GM12878 (cell line): ENCODE measurements around the gene SBF2. TPM values are rescaled to one million over a fixed set of nuclear protein-coding genes. Genes with fewer than 3 reads are reported as not detected.

ENCODE experiments used
- ATAC-seq: fragments of 200-7000 bp; cut with Tn5 transposase; 3 replicates; pipeline ENCODE4 v1.9.1; 2020; ENCODE audit warnings: mild to moderate bottlenecking, moderate library complexity
- BruUV-seq: library from RNA; stranded (reverse); fragments of 400-500 nt; replicated peaks from 2 replicates; lab custom pipeline; 2021; lab: Mats Ljungman, UMichigan
- CTCF ChIA-PET: fragments of 300-600 bp; sonication (Branson Sonifier 250); formaldehyde crosslinking; extraction: SDS; loops from one replicate; lab custom pipeline; 2021; ENCODE audit warnings: inconsistent platforms; lab: Yijun Ruan, JAX
- POLR2A ChIA-PET: fragments of 350-600 bp; formaldehyde crosslinking; extraction: SDS; loops from one replicate; lab custom pipeline; 2021; ENCODE audit warnings: inconsistent platforms; lab: Charles Lee
- RAD21 ChIA-PET: fragments of 300-600 bp; sonication (Branson Sonifier 250); formaldehyde crosslinking; loops from one replicate; lab custom pipeline; 2023; ENCODE audit warnings: antibody characterized with exemption; ENCODE audit not compliant: unreplicated experiment; lab: Charles Lee
- SMC1A ChIA-PET: fragments of 300-600 bp; sonication (Branson Sonifier 250); formaldehyde crosslinking; loops from one replicate; lab custom pipeline; 2023; ENCODE audit not compliant: unreplicated experiment, uncharacterized antibody; lab: Charles Lee
- DNase-seq: peaks from one replicate; pipeline ENCODE4 v3.0.0-alpha.2; 2011; ENCODE audit warnings: low read depth, low spot score
- FAIRE-seq: peaks from 3 replicates; lab custom pipeline; 2011; peaks lifted over from hg19 to GRCh38; lab: Jason Lieb, UNC
- H2AFZ ChIP-seq: 2 replicates; pipeline ENCODE4 v1.6.0; 2011; ENCODE audit warnings: low read depth, low read length, control low read depth; ENCODE audit not compliant: control insufficient read depth
- H3K27ac ChIP-seq: 2 replicates; pipeline ENCODE4 v1.5.1; 2011; ENCODE audit warnings: control low read depth; ENCODE audit not compliant: control insufficient read depth, insufficient read depth
- H3K27me3 ChIP-seq, 2 experiments: replicated peaks in 1 of 2; 2 replicates each; pipeline versions ENCODE4 v1.6.0 to v1.6.1; 2011; ENCODE audit warnings: low read length in 1 of 2; ENCODE audit not compliant: control insufficient read depth in 2 of 2, insufficient read depth in 2 of 2
- H3K36me3 ChIP-seq, 2 experiments: 2 replicates each; pipeline ENCODE4 v1.5.1; 2011; ENCODE audit warnings: low read length in 1 of 2; ENCODE audit not compliant: control insufficient read depth in 2 of 2, insufficient read depth in 2 of 2
- H3K4me1 ChIP-seq: 2 replicates; pipeline ENCODE4 v1.6.1; 2011; ENCODE audit warnings: mild to moderate bottlenecking, low read length, moderate library complexity, mixed read lengths; ENCODE audit not compliant: control insufficient read depth, insufficient read depth
- H3K4me2 ChIP-seq: 2 replicates; pipeline ENCODE4 v1.6.0; 2011; ENCODE audit warnings: control low read depth; ENCODE audit not compliant: control insufficient read depth, insufficient read depth
- H3K4me3 ChIP-seq: fragments of 200-600 bp; sonication (generic); 2 replicates; pipeline ENCODE4 v1.5.1; 2016
- H3K79me2 ChIP-seq: 2 replicates; pipeline ENCODE4 v1.6.0; 2011; ENCODE audit warnings: low read length; ENCODE audit not compliant: control insufficient read depth, insufficient read depth
- H3K9ac ChIP-seq: 2 replicates; pipeline ENCODE4 v1.8.0; 2011; ENCODE audit warnings: low read length, control low read depth, mixed read lengths; ENCODE audit not compliant: control insufficient read depth, insufficient read depth
- H3K9me3 ChIP-seq: replicated peaks from 3 replicates; pipeline ENCODE4 v1.5.1; 2011; ENCODE audit warnings: mild to moderate bottlenecking, low read length; ENCODE audit not compliant: control insufficient read depth, insufficient read depth
- H4K20me1 ChIP-seq: 2 replicates; pipeline ENCODE4 v1.6.0; 2011; ENCODE audit not compliant: control insufficient read depth, insufficient read depth
- BACH1 ChIP-seq: fragments of 450-650 bp; IDR thresholded peaks from 2 replicates; pipeline ENCODE4 v1.6.1; 2017; ENCODE audit warnings: mild to moderate bottlenecking, borderline replicate concordance
- EP300 ChIP-seq, 2 experiments: fragments of 150-350 bp in 1 of 2; IDR thresholded peaks; 2 replicates each; pipeline ENCODE4 v1.6.1; 2011 to 2012; ENCODE audit warnings: low read depth in 2 of 2, low read length in 2 of 2, borderline replicate concordance in 1 of 2, improper control_type of control experiment in 1 of 2, inconsistent platforms in 1 of 2; ENCODE audit not compliant: control insufficient read depth in 1 of 2
- ESRRA ChIP-seq: IDR thresholded peaks from 2 replicates; pipeline ENCODE4 v1.6.1; 2012; ENCODE audit warnings: mild to moderate bottlenecking, low read length, improper control_type of control experiment
- KDM1A ChIP-seq: fragments of 200-600 bp; sonication (generic); IDR thresholded peaks from 2 replicates; pipeline ENCODE4 v1.6.1; 2016; ENCODE audit warnings: borderline replicate concordance
- MEF2A ChIP-seq: IDR thresholded peaks from 2 replicates; pipeline ENCODE4 v1.6.1; 2011; ENCODE audit warnings: low read depth, mild to moderate bottlenecking, low read length, moderate library complexity; ENCODE audit not compliant: insufficient read depth
- NBN ChIP-seq: fragments of 450-650 bp; IDR thresholded peaks from 2 replicates; pipeline ENCODE4 v1.6.1; 2016
- POLR2AphosphoS5 ChIP-seq: IDR thresholded peaks from 2 replicates; pipeline ENCODE4 v1.6.1; 2011; ENCODE audit warnings: mild to moderate bottlenecking, low read length, inconsistent platforms
- YBX1 ChIP-seq: fragments of 450-650 bp; IDR thresholded peaks from 2 replicates; pipeline ENCODE4 v1.6.1; 2016; ENCODE audit warnings: antibody characterized with exemption
- ZNF24 ChIP-seq: fragments of 450-650 bp; IDR thresholded peaks from 2 replicates; pipeline ENCODE4 v1.6.1; 2017; ENCODE audit warnings: antibody characterized with exemption, mild to moderate bottlenecking
- WGBS: methylation state at CpG from one replicate; pipeline ENCODE4 v1.1.6; 2016; ENCODE audit warnings: low lambda C conversion rate; ENCODE audit not compliant: insufficient replicate concordance, insufficient coverage; ENCODE audit errors: missing lambda C conversion rate; 5-methylcytosine and 5-hydroxymethylcytosine counted together
- in situ Hi-C: fragments of 300-500 bp; cut with MboI; formaldehyde crosslinking; loops from 9 replicates; pipeline ENCODE4 v1.14.3; 2018; ENCODE audit warnings: mixed read lengths
- intact Hi-C: fragments of 100-400 bp; cut with micrococcal nuclease; formaldehyde crosslinking; loops from one replicate; pipeline ENCODE4 v1.14.2; 2022; ENCODE audit not compliant: unreplicated experiment
- polyA plus RNA-seq, 11 experiments: library from polyadenylated mRNA; depleted of rRNA in 4 of 11; unstranded in 6 of 11; stranded (reverse) in 5 of 11; fragments of >200 nt; fragmentation: Nextera tagmentation in 4 of 11; fragmentation: Illumina TruSeq in 1 of 11; extraction: Ambion mirVana in 4 of 11; extraction: Trizol in 1 of 11; gene quantifications; 1 replicate in 1 of 11; 2 replicates in 10 of 11; pipeline versions ENCODE4 v1.2.1 to v1.2.3, GENCODE V29; 2011 to 2016; ENCODE audit warnings: inconsistent platforms in 2 of 11, missing spikeins in 2 of 11, low read depth in 1 of 11
- total RNA-seq, 4 experiments: library from RNA; depleted of rRNA in 3 of 4; stranded (reverse); fragments of >200 nt in 3 of 4; fragmentation: Illumina TruSeq in 1 of 4; extraction: Trizol in 1 of 4; gene quantifications; 2 replicates each; pipeline versions ENCODE4 v1.2.1 to v1.2.3, GENCODE V29; 2013 to 2021
- TF ChIP-seq, protein P1 (sequence below): fragments of 450-650 bp; IDR thresholded peaks from 2 replicates; pipeline ENCODE4 v1.6.1; 2017; ENCODE audit warnings: mild to moderate bottlenecking, moderate library complexity
- TF ChIP-seq, protein P2 (sequence below): fragments of 450-650 bp; formaldehyde crosslinking; IDR thresholded peaks from 2 replicates; pipeline ENCODE4 v1.4.0; 2020; ENCODE audit warnings: mild to moderate bottlenecking, moderate library complexity
- TF ChIP-seq, protein P3 (sequence below): IDR thresholded peaks from 2 replicates; pipeline ENCODE4 v1.6.1; 2011; ENCODE audit warnings: low read depth, mild to moderate bottlenecking, low read length, moderate library complexity, borderline replicate concordance; ENCODE audit errors: extremely low read depth
- TF ChIP-seq, protein P4 (sequence below): fragments of 450-650 bp; formaldehyde crosslinking; IDR thresholded peaks from 2 replicates; pipeline ENCODE4 v1.5.0; 2022; ENCODE audit warnings: mild to moderate bottlenecking, missing genetic modification characterization

Gene SBF2
- total and polyA plus RNA-seq, 10 of the 15 experiments (the other 5 are each of a cell fraction or from before 2014, with no cell fraction given) = 0.24 to 2.3 (median 1.1) TPM

DNA sequence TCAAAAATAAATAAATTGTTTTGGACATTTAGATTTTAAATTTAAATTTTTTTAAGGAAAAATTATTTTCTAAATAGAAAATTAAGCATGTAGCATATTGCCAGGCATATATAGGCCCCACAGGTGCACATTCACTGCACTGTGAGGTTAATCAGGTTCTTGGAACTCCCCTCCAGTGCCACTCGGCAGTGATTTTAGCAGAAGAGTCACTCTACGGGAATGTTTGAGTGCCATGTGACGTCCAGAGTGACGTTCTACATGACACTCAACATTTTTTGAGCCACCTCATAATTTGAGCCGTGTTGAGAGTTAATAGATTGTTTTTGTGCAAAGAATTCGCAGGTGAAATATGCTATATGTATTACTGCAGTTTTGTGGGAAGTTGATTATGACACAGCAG, 552.8 kb downstream of the SBF2 start:
- POLR2A ChIA-PET = no interaction called here
- Histone ChIP-seq H4K20me1 (no peaks in the 10 kb centered on the region), H3K79me2 (no peaks in the 10 kb centered on the region; the same call in 1 of the 2 replicates), H3K4me1 (peaks cover 48% of the 10 kb centered on the region), H3K27me3 (no peaks in the 10 kb centered on the region), H3K27ac (no peak overlapping the region), H3K36me3 (peaks cover 5 to 17% of the 10 kb centered on the region in 2 experiments), H3K9ac (no peak overlapping the region), H3K4me2 (no peak overlapping the region), H2AFZ (no peak overlapping the region), H3K4me3 (no peak overlapping the region), H3K9me3 (peaks cover 3% of the 10 kb centered on the region; the same call in 2 of the 3 replicates)
- in situ Hi-C loops (no loop called here), intact Hi-C loops (no loop called here)
- no TSS peak for BruUV-seq
- DNase-seq = no peak
- RAD21 ChIA-PET = no interaction called here
- SMC1A ChIA-PET = no interaction called here
- FAIRE-seq = no peak
- CTCF ChIA-PET = interaction anchor here (1.0 to 1.4 kb wide), 2 partner anchors 18 to 140 kb away, joined by 3 read pairs; no protein-coding TSS in a partner anchor
- no peak for ATAC-seq
- whole genome bisulfite sequencing = 25% methylated on average over 6 of the region's 6 CpGs
- TF ChIP-seq POLR2AphosphoS5 = no peak
- TF ChIP-seq, protein P1, sequence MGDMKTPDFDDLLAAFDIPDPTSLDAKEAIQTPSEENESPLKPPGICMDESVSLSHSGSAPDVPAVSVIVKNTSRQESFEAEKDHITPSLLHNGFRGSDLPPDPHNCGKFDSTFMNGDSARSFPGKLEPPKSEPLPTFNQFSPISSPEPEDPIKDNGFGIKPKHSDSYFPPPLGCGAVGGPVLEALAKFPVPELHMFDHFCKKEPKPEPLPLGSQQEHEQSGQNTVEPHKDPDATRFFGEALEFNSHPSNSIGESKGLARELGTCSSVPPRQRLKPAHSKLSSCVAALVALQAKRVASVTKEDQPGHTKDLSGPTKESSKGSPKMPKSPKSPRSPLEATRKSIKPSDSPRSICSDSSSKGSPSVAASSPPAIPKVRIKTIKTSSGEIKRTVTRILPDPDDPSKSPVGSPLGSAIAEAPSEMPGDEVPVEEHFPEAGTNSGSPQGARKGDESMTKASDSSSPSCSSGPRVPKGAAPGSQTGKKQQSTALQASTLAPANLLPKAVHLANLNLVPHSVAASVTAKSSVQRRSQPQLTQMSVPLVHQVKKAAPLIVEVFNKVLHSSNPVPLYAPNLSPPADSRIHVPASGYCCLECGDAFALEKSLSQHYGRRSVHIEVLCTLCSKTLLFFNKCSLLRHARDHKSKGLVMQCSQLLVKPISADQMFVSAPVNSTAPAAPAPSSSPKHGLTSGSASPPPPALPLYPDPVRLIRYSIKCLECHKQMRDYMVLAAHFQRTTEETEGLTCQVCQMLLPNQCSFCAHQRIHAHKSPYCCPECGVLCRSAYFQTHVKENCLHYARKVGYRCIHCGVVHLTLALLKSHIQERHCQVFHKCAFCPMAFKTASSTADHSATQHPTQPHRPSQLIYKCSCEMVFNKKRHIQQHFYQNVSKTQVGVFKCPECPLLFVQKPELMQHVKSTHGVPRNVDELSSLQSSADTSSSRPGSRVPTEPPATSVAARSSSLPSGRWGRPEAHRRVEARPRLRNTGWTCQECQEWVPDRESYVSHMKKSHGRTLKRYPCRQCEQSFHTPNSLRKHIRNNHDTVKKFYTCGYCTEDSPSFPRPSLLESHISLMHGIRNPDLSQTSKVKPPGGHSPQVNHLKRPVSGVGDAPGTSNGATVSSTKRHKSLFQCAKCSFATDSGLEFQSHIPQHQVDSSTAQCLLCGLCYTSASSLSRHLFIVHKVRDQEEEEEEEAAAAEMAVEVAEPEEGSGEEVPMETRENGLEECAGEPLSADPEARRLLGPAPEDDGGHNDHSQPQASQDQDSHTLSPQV = no peak
- TF ChIP-seq, protein P2, sequence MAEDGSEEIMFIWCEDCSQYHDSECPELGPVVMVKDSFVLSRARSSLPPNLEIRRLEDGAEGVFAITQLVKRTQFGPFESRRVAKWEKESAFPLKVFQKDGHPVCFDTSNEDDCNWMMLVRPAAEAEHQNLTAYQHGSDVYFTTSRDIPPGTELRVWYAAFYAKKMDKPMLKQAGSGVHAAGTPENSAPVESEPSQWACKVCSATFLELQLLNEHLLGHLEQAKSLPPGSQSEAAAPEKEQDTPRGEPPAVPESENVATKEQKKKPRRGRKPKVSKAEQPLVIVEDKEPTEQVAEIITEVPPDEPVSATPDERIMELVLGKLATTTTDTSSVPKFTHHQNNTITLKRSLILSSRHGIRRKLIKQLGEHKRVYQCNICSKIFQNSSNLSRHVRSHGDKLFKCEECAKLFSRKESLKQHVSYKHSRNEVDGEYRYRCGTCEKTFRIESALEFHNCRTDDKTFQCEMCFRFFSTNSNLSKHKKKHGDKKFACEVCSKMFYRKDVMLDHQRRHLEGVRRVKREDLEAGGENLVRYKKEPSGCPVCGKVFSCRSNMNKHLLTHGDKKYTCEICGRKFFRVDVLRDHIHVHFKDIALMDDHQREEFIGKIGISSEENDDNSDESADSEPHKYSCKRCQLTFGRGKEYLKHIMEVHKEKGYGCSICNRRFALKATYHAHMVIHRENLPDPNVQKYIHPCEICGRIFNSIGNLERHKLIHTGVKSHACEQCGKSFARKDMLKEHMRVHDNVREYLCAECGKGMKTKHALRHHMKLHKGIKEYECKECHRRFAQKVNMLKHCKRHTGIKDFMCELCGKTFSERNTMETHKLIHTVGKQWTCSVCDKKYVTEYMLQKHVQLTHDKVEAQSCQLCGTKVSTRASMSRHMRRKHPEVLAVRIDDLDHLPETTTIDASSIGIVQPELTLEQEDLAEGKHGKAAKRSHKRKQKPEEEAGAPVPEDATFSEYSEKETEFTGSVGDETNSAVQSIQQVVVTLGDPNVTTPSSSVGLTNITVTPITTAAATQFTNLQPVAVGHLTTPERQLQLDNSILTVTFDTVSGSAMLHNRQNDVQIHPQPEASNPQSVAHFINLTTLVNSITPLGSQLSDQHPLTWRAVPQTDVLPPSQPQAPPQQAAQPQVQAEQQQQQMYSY (CRISPR knock-in tag) = no peak
- TF ChIP-seq ZNF24 = no peak
- no peak for TF ChIP-seq BACH1
- TF ChIP-seq YBX1 = no peak
- TF ChIP-seq, protein P3, sequence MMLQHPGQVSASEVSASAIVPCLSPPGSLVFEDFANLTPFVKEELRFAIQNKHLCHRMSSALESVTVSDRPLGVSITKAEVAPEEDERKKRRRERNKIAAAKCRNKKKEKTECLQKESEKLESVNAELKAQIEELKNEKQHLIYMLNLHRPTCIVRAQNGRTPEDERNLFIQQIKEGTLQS = no peak
- no peak for TF ChIP-seq KDM1A
- TF ChIP-seq NBN = no peak
- TF ChIP-seq EP300 (IDR thresholded peaks at IDR 0.05; ENCODE audit: borderline replicate concordance in 1 of 2, control insufficient read depth in 1 of 2, low read depth in 2 of 2, low read length in 2 of 2) = no peak
- TF ChIP-seq, protein P4, sequence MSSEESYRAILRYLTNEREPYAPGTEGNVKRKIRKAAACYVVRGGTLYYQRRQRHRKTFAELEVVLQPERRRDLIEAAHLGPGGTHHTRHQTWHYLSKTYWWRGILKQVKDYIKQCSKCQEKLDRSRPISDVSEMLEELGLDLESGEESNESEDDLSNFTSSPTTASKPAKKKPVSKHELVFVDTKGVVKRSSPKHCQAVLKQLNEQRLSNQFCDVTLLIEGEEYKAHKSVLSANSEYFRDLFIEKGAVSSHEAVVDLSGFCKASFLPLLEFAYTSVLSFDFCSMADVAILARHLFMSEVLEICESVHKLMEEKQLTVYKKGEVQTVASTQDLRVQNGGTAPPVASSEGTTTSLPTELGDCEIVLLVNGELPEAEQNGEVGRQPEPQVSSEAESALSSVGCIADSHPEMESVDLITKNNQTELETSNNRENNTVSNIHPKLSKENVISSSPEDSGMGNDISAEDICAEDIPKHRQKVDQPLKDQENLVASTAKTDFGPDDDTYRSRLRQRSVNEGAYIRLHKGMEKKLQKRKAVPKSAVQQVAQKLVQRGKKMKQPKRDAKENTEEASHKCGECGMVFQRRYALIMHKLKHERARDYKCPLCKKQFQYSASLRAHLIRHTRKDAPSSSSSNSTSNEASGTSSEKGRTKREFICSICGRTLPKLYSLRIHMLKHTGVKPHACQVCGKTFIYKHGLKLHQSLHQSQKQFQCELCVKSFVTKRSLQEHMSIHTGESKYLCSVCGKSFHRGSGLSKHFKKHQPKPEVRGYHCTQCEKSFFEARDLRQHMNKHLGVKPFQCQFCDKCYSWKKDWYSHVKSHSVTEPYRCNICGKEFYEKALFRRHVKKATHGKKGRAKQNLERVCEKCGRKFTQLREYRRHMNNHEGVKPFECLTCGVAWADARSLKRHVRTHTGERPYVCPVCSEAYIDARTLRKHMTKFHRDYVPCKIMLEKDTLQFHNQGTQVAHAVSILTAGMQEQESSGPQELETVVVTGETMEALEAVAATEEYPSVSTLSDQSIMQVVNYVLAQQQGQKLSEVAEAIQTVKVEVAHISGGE (CRISPR knock-in tag) = no peak
- TF ChIP-seq ESRRA = no peak
- no peak for TF ChIP-seq MEF2A
